ENCODE measurements around the gene C19orf73.
"Not testable (repeated sequence)": the region's sequence is repeated elsewhere in the genome, so short reads cannot be mapped to it uniquely, and the experiment has no call there.

C19orf73 gene

DNA sequence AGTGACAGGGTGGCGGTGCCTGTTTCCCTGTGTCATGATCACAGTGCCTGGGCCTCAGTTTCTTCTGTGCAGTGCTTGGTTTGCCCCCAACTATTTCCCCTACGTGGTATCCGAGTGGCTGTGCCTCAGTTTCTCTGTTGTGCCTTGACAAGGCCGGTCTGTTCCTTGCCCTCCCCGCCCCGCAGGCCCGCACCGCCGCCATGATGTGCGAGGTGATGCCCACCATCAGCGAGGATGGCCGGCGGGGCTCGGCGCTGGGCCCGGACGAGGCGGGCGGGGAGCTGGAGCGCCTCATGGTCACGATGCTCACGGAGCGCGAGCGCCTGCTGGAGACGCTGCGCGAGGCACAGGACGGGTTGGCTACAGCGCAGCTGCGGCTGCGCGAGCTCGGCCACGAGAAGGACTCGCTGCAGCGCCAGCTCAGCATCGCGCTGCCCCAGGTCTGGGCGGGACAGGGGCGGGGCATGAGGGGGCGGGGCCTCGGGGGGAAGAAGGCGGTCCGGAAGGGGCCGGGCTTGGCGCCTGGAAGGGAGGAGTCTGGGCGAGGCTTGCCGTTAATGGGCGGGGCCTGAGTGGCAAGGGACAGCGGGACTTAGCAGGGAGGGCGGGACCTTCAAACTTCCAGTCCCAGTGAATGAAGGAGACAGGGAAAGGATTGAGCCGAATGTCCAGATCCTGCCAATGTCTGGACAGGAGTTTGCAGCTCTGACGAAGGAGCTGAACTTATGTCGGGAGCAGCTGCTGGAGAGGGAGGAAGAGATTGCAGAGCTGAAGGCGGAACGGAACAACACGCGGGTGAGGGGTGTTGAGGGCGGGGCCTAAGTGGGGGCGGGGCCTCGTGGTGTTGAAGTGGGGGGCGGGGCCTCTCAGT, 9.0 kb upstream of the C19orf73 start:
- H3K4me3 ChIP-seq (ENCODE audit: low read depth, low read length), result peak overlapping the region; percentile 54
- peak; percentile 65 for DNase-seq (ENCODE audit: low read depth)
- no peak for TF ChIP-seq CTCF (IDR thresholded peaks at IDR 0.05; ENCODE audit: control insufficient read depth, extremely low read depth, insufficient read depth)

DNA sequence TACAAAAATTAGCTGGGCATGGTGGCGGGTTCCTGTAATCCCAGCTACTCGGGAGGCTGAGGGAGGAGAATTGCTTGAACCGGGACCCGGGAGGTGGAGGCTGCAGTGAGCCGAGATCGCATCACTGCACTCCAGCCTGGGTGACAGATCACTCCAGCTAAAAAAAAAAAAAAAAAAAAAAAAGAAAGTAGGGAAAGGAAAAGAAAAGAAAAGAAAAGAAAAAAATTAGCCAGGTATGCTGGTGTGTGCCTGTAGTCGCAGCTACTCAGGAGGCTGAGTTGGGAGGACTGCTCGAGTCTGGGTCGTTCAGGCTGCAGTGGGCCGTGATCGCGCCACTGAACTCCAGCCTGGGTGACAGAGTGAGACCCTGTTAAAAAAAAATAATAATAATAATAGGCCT, 8.3 kb upstream of the C19orf73 start:
- DNase-seq (ENCODE audit: low read depth), result not testable (repeated sequence)

DNA sequence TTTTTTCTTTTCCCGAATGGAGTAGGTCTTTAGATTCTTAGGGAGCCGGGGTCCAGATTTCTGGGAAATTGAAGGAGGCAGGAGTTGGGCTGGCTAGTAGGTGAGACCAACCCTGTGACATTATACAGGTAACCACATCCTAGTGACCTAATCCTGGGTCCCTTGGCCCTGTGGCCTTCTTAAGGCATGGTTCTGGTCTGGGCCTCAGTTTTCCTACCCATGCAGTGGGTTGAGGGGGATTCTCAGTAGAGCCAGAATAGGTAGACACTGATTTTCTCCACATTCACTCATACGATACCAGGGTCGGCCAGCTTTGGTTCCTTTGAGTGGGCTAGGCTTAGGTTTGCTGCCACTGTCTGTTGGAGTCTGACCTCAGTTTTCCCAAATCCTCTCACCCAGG, 7.6 kb upstream of the C19orf73 start:
- no peak for DNase-seq (ENCODE audit: low read depth)
- no peak for TF ChIP-seq CTCF (IDR thresholded peaks at IDR 0.05; ENCODE audit: control insufficient read depth, extremely low read depth, insufficient read depth)
- H3K4me3 ChIP-seq (ENCODE audit: low read depth, low read length), result no peak overlapping the region

More for the DNA sequence above, 8.3 kb upstream of the C19orf73 start:
- H3K4me3 ChIP-seq (ENCODE audit: low read depth, low read length), result not testable (repeated sequence)

- no peak for DNase-seq (ENCODE audit: low read depth)
Observed at GRCh38 chr19:49125025-49125731, 6.2 kb upstream of the C19orf73 start.

GRCh38 chr19:49123285-49123684, 4.3 kb upstream of the C19orf73 start:
- H3K4me3 ChIP-seq (ENCODE audit: low read depth, low read length); DNase-seq (ENCODE audit: low read depth): not testable (repeated sequence)

More at GRCh38 chr19:49125025-49125731, 6.2 kb upstream of the C19orf73 start:
- no peak overlapping the region for H3K4me3 ChIP-seq (ENCODE audit: low read depth, low read length)
- TF ChIP-seq CTCF (IDR thresholded peaks at IDR 0.05; ENCODE audit: control insufficient read depth, extremely low read depth, insufficient read depth), result no peak

- not testable (repeated sequence) for DNase-seq (ENCODE audit: low read depth); H3K4me3 ChIP-seq (ENCODE audit: low read depth, low read length)
Observed at GRCh38 chr19:49121841-49122240, 2.9 kb upstream of the C19orf73 start.

- H3K4me3 ChIP-seq (ENCODE audit: low read depth, low read length), result no peak overlapping the region
- no peak for DNase-seq (ENCODE audit: low read depth)
- TF ChIP-seq CTCF (IDR thresholded peaks at IDR 0.05; ENCODE audit: control insufficient read depth, extremely low read depth, insufficient read depth), result no peak
Observed at GRCh38 chr19:49120868-49121267, 1.9 kb upstream of the C19orf73 start.

DNA sequence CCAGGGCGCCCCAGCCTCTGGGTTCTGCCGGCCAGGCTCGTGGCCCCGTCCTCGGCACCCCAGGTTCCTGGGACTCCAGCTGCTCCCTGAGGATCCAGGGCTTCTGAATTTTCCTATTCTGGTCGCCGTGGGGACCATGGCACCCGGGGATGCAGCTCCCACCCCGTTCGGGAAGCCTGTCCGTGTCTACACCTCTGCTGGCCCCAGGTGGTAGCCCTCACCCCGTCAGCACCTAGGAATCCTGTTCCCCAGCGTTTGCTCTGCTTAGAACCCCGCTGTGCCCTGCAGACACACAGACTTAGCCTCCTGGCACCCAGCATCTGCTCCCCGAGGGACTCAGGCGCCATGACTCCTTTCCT, 1.4 kb upstream of the C19orf73 start:
- no peak overlapping the region for H3K4me3 ChIP-seq (ENCODE audit: low read depth, low read length)
- DNase-seq (ENCODE audit: low read depth), result no peak
- TF ChIP-seq CTCF (IDR thresholded peaks at IDR 0.05; ENCODE audit: control insufficient read depth, extremely low read depth, insufficient read depth), result no peak
